Measurements from ENCODE around the gene FABP7.
A peak's percentile ranks its signal among the peaks of the same experiment; 100 is the strongest.

- TF ChIP-seq, protein P1, sequence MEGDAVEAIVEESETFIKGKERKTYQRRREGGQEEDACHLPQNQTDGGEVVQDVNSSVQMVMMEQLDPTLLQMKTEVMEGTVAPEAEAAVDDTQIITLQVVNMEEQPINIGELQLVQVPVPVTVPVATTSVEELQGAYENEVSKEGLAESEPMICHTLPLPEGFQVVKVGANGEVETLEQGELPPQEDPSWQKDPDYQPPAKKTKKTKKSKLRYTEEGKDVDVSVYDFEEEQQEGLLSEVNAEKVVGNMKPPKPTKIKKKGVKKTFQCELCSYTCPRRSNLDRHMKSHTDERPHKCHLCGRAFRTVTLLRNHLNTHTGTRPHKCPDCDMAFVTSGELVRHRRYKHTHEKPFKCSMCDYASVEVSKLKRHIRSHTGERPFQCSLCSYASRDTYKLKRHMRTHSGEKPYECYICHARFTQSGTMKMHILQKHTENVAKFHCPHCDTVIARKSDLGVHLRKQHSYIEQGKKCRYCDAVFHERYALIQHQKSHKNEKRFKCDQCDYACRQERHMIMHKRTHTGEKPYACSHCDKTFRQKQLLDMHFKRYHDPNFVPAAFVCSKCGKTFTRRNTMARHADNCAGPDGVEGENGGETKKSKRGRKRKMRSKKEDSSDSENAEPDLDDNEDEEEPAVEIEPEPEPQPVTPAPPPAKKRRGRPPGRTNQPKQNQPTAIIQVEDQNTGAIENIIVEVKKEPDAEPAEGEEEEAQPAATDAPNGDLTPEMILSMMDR (IDR thresholded peaks at IDR 0.05), result peak in 3 of 7 experiments; percentile 12 to 56 (median 38)
- peak in 1 of 4 donors; percentile 28 for TF ChIP-seq POLR2A (IDR thresholded peaks at IDR 0.05)
Observed at GRCh38 chr6:122789182-122790027, 9.9 kb downstream of the FABP7 start, which contains the start of gene SMPDL3A.

Measured in stomach (tissue), 4 donors.